GM12878 (cell line): Measurements from ENCODE around the gene SOX18. TPM values are rescaled to one million over a fixed set of nuclear protein-coding genes. Genes with fewer than 3 reads are reported as not detected.

ENCODE experiments used
- ATAC-seq: fragments of 200-7000 bp; cut with Tn5 transposase; 3 replicates; pipeline ENCODE4 v1.9.1; 2020; ENCODE audit warnings: mild to moderate bottlenecking, moderate library complexity
- BruUV-seq: library from RNA; stranded (reverse); fragments of 400-500 nt; replicated peaks from 2 replicates; lab custom pipeline; 2021; lab: Mats Ljungman, UMichigan
- CTCF ChIA-PET: fragments of 300-600 bp; sonication (Branson Sonifier 250); formaldehyde crosslinking; extraction: SDS; loops from one replicate; lab custom pipeline; 2021; ENCODE audit warnings: inconsistent platforms; lab: Yijun Ruan, JAX
- POLR2A ChIA-PET: fragments of 350-600 bp; formaldehyde crosslinking; extraction: SDS; loops from one replicate; lab custom pipeline; 2021; ENCODE audit warnings: inconsistent platforms; lab: Charles Lee
- RAD21 ChIA-PET: fragments of 300-600 bp; sonication (Branson Sonifier 250); formaldehyde crosslinking; loops from one replicate; lab custom pipeline; 2023; ENCODE audit warnings: antibody characterized with exemption; ENCODE audit not compliant: unreplicated experiment; lab: Charles Lee
- SMC1A ChIA-PET: fragments of 300-600 bp; sonication (Branson Sonifier 250); formaldehyde crosslinking; loops from one replicate; lab custom pipeline; 2023; ENCODE audit not compliant: unreplicated experiment, uncharacterized antibody; lab: Charles Lee
- DNase-seq: peaks from one replicate; pipeline ENCODE4 v3.0.0-alpha.2; 2011; ENCODE audit warnings: low read depth, low spot score
- FAIRE-seq: peaks from 3 replicates; lab custom pipeline; 2011; peaks lifted over from hg19 to GRCh38; lab: Jason Lieb, UNC
- H2AFZ ChIP-seq: 2 replicates; pipeline ENCODE4 v1.6.0; 2011; ENCODE audit warnings: low read depth, low read length, control low read depth; ENCODE audit not compliant: control insufficient read depth
- H3K27ac ChIP-seq: 2 replicates; pipeline ENCODE4 v1.5.1; 2011; ENCODE audit warnings: control low read depth; ENCODE audit not compliant: control insufficient read depth, insufficient read depth
- H3K27me3 ChIP-seq, 2 experiments: replicated peaks in 1 of 2; 2 replicates each; pipeline versions ENCODE4 v1.6.0 to v1.6.1; 2011; ENCODE audit warnings: low read length in 1 of 2; ENCODE audit not compliant: control insufficient read depth in 2 of 2, insufficient read depth in 2 of 2
- H3K36me3 ChIP-seq, 2 experiments: 2 replicates each; pipeline ENCODE4 v1.5.1; 2011; ENCODE audit warnings: low read length in 1 of 2; ENCODE audit not compliant: control insufficient read depth in 2 of 2, insufficient read depth in 2 of 2
- H3K4me1 ChIP-seq: 2 replicates; pipeline ENCODE4 v1.6.1; 2011; ENCODE audit warnings: mild to moderate bottlenecking, low read length, moderate library complexity, mixed read lengths; ENCODE audit not compliant: control insufficient read depth, insufficient read depth
- H3K4me2 ChIP-seq: 2 replicates; pipeline ENCODE4 v1.6.0; 2011; ENCODE audit warnings: control low read depth; ENCODE audit not compliant: control insufficient read depth, insufficient read depth
- H3K4me3 ChIP-seq: fragments of 200-600 bp; sonication (generic); 2 replicates; pipeline ENCODE4 v1.5.1; 2016
- H3K79me2 ChIP-seq: 2 replicates; pipeline ENCODE4 v1.6.0; 2011; ENCODE audit warnings: low read length; ENCODE audit not compliant: control insufficient read depth, insufficient read depth
- H3K9ac ChIP-seq: 2 replicates; pipeline ENCODE4 v1.8.0; 2011; ENCODE audit warnings: low read length, control low read depth, mixed read lengths; ENCODE audit not compliant: control insufficient read depth, insufficient read depth
- H3K9me3 ChIP-seq: replicated peaks from 3 replicates; pipeline ENCODE4 v1.5.1; 2011; ENCODE audit warnings: mild to moderate bottlenecking, low read length; ENCODE audit not compliant: control insufficient read depth, insufficient read depth
- H4K20me1 ChIP-seq: 2 replicates; pipeline ENCODE4 v1.6.0; 2011; ENCODE audit not compliant: control insufficient read depth, insufficient read depth
- BHLHE40 ChIP-seq, 2 experiments: fragments of 450-650 bp in 1 of 2; IDR thresholded peaks; 2 replicates each; pipeline ENCODE4 v1.6.1; 2011 to 2017; ENCODE audit warnings: low read depth in 2 of 2, borderline replicate concordance in 1 of 2, improper control_type of control experiment in 1 of 2, low read length in 1 of 2, mild to moderate bottlenecking in 1 of 2
- HDGF ChIP-seq: fragments of 450-650 bp; IDR thresholded peaks from 2 replicates; pipeline ENCODE4 v1.6.1; 2016; ENCODE audit warnings: antibody characterized with exemption
- IKZF2 ChIP-seq, 2 experiments: fragments of 450-650 bp; IDR thresholded peaks; 2 replicates each; pipeline ENCODE4 v1.6.1; 2017; ENCODE audit warnings: mild to moderate bottlenecking in 2 of 2, moderate library complexity in 2 of 2
- POLR2A ChIP-seq: IDR thresholded peaks from 2 replicates; pipeline ENCODE4 v1.6.1; 2011; ENCODE audit warnings: low read depth, mild to moderate bottlenecking, low read length
- WRNIP1 ChIP-seq: IDR thresholded peaks from 2 replicates; pipeline ENCODE4 v1.6.1; 2011; ENCODE audit warnings: low read depth, low read length, improper control_type of control experiment, borderline replicate concordance
- WGBS: methylation state at CpG from one replicate; pipeline ENCODE4 v1.1.6; 2016; ENCODE audit warnings: low lambda C conversion rate; ENCODE audit not compliant: insufficient replicate concordance, insufficient coverage; ENCODE audit errors: missing lambda C conversion rate; 5-methylcytosine and 5-hydroxymethylcytosine counted together
- in situ Hi-C: fragments of 300-500 bp; cut with MboI; formaldehyde crosslinking; loops from 9 replicates; pipeline ENCODE4 v1.14.3; 2018; ENCODE audit warnings: mixed read lengths
- intact Hi-C: fragments of 100-400 bp; cut with micrococcal nuclease; formaldehyde crosslinking; loops from one replicate; pipeline ENCODE4 v1.14.2; 2022; ENCODE audit not compliant: unreplicated experiment
- polyA plus RNA-seq, 11 experiments: library from polyadenylated mRNA; depleted of rRNA in 4 of 11; unstranded in 6 of 11; stranded (reverse) in 5 of 11; fragments of >200 nt; fragmentation: Nextera tagmentation in 4 of 11; fragmentation: Illumina TruSeq in 1 of 11; extraction: Ambion mirVana in 4 of 11; extraction: Trizol in 1 of 11; gene quantifications; 1 replicate in 1 of 11; 2 replicates in 10 of 11; pipeline versions ENCODE4 v1.2.1 to v1.2.3, GENCODE V29; 2011 to 2016; ENCODE audit warnings: inconsistent platforms in 2 of 11, missing spikeins in 2 of 11, low read depth in 1 of 11
- total RNA-seq, 4 experiments: library from RNA; depleted of rRNA in 3 of 4; stranded (reverse); fragments of >200 nt in 3 of 4; fragmentation: Illumina TruSeq in 1 of 4; extraction: Trizol in 1 of 4; gene quantifications; 2 replicates each; pipeline versions ENCODE4 v1.2.1 to v1.2.3, GENCODE V29; 2013 to 2021
- TF ChIP-seq, protein P1 (sequence below): IDR thresholded peaks from 2 replicates; pipeline ENCODE4 v1.6.1; 2011; ENCODE audit warnings: borderline replicate concordance, low read depth, mild to moderate bottlenecking, moderate library complexity, low read length; ENCODE audit not compliant: insufficient read depth, poor library complexity, severe bottlenecking
- TF ChIP-seq, protein P2 (sequence below): fragments of 450-650 bp; IDR thresholded peaks from 2 replicates; pipeline ENCODE4 v1.6.1; 2016; ENCODE audit warnings: mild to moderate bottlenecking, moderate library complexity, borderline replicate concordance
- TF ChIP-seq, protein P3 (sequence below): IDR thresholded peaks from 2 replicates; pipeline ENCODE4 v1.6.1; 2012; ENCODE audit warnings: low read length, inconsistent platforms
- TF ChIP-seq, protein P4 (sequence below): IDR thresholded peaks from 2 replicates; pipeline ENCODE4 v1.6.1; 2011; ENCODE audit warnings: low read depth, mild to moderate bottlenecking, low read length, moderate library complexity, borderline replicate concordance; ENCODE audit errors: extremely low read depth

Gene SOX18
- total and polyA plus RNA-seq, 10 of the 15 experiments (the other 5 are each of a cell fraction or from before 2014, with no cell fraction given), result 0.05 to 5.6 (median 0.28) TPM; not detected in 3

DNA sequence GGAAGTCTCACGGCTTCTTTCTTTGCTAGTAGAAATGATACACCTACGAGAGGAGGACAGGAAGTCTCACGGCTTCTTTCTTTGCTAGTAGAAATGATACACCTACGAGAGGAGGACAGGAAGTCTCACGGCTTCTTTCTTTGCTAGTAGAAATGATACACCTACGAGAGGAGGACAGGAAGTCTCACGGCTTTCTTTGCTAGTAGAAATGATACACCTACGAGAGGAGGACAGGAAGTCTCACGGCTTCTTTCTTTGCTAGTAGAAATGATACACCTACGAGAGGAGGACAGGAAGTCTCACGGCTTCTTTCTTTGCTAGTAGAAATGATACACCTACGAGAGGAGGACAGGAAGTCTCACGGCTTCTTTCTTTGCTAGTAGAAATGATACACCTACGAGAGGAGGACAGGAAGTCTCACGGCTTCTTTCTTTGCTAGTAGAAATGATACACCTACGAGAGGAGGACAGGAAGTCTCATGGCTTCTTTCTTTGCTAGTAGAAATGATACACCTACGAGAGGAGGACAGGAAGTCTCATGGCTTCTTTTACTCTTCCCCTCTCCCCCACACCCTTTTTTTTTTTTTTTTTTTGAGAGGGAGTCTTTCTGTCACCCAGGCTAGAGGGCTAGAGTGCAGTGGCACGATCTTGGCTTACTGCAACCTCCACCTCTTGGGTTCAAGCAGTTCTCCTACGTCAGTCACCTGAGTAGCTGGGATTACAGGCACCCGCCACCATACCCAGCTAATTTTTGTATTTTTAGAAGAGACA lies 36.9 kb downstream of the SOX18 start (continued):
- TF ChIP-seq, protein P1, sequence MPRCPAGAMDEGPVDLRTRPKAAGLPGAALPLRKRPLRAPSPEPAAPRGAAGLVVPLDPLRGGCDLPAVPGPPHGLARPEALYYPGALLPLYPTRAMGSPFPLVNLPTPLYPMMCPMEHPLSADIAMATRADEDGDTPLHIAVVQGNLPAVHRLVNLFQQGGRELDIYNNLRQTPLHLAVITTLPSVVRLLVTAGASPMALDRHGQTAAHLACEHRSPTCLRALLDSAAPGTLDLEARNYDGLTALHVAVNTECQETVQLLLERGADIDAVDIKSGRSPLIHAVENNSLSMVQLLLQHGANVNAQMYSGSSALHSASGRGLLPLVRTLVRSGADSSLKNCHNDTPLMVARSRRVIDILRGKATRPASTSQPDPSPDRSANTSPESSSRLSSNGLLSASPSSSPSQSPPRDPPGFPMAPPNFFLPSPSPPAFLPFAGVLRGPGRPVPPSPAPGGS, result peak; percentile 10
- TF ChIP-seq, protein P2, sequence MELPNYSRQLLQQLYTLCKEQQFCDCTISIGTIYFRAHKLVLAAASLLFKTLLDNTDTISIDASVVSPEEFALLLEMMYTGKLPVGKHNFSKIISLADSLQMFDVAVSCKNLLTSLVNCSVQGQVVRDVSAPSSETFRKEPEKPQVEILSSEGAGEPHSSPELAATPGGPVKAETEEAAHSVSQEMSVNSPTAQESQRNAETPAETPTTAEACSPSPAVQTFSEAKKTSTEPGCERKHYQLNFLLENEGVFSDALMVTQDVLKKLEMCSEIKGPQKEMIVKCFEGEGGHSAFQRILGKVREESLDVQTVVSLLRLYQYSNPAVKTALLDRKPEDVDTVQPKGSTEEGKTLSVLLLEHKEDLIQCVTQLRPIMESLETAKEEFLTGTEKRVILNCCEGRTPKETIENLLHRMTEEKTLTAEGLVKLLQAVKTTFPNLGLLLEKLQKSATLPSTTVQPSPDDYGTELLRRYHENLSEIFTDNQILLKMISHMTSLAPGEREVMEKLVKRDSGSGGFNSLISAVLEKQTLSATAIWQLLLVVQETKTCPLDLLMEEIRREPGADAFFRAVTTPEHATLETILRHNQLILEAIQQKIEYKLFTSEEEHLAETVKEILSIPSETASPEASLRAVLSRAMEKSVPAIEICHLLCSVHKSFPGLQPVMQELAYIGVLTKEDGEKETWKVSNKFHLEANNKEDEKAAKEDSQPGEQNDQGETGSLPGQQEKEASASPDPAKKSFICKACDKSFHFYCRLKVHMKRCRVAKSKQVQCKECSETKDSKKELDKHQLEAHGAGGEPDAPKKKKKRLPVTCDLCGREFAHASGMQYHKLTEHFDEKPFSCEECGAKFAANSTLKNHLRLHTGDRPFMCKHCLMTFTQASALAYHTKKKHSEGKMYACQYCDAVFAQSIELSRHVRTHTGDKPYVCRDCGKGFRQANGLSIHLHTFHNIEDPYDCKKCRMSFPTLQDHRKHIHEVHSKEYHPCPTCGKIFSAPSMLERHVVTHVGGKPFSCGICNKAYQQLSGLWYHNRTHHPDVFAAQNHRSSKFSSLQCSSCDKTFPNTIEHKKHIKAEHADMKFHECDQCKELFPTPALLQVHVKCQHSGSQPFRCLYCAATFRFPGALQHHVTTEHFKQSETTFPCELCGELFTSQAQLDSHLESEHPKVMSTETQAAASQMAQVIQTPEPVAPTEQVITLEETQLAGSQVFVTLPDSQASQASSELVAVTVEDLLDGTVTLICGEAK, result peak; percentile 22; the same call in 1 of the 2 replicates
- TF ChIP-seq, all 136 proteins: peak for 7; not testable (repeated sequence) for 129

DNA sequence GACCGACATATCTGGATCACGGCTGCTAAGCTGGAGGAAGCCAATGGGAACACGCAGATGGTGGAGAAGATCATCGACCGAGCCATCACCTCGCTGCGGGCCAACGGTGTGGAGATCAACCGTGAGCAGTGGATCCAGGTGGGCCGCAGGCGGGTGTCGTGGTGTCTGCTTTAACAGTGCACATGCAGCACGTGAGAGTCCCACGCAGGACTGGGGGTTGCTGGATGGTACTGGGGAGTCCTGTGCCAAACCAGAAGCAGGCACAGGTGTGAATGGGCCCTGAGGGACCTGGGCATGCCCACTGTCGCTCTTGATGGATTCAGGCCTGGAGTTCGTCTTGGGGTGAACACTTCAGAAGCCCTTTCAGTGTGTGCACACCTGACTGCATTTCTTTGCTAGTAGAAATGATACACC lies 38.1 kb downstream of the SOX18 start:
- H3K9me3 ChIP-seq, result peaks cover 53% of the 10 kb centered on the region
- ChIA-PET CTCF (no interaction called here), SMC1A (interaction anchor here (1.0 to 1.6 kb wide), 3 partner anchors 25 to 46 kb away, joined by 3 to 15 read pairs (median 9); partner anchors contain the start of genes C20orf204, PRPF6 and SAMD10), RAD21 (no interaction called here), POLR2A (no interaction called here)
- H3K9ac ChIP-seq, result peak overlapping the region; percentile 36
- ATAC-seq (peak; percentile 25), DNase-seq (no peak), FAIRE-seq (no peak)
- no peak overlapping the region for H2AFZ ChIP-seq
- H3K79me2 ChIP-seq, result peaks cover 9% of the 10 kb centered on the region
- peaks cover 38 to 59% of the 10 kb centered on the region in 2 experiments for H3K36me3 ChIP-seq
- no peak overlapping the region for H3K4me3 ChIP-seq
- H3K27me3 ChIP-seq, result no peaks in the 10 kb centered on the region
- no peaks in the 10 kb centered on the region for H4K20me1 ChIP-seq
- H3K4me2 ChIP-seq, result no peak overlapping the region
- BruUV-seq, result TSS peak; percentile 90
- WGBS, result 85% methylated on average over 16 of the region's 16 CpGs
- in situ Hi-C loops (no loop called here), intact Hi-C loops (loop anchor here (1.0 kb wide), 1 partner anchor 30 kb away; the partner anchor contains the start of gene PRPF6)
- peaks cover 27% of the 10 kb centered on the region for H3K4me1 ChIP-seq
- H3K27ac ChIP-seq, result peak overlapping the region; percentile 94
- TF ChIP-seq HDGF, result 0 out of 2 replicates have a peak, but pooled peaks have one; percentile 10
- TF ChIP-seq, protein P3, sequence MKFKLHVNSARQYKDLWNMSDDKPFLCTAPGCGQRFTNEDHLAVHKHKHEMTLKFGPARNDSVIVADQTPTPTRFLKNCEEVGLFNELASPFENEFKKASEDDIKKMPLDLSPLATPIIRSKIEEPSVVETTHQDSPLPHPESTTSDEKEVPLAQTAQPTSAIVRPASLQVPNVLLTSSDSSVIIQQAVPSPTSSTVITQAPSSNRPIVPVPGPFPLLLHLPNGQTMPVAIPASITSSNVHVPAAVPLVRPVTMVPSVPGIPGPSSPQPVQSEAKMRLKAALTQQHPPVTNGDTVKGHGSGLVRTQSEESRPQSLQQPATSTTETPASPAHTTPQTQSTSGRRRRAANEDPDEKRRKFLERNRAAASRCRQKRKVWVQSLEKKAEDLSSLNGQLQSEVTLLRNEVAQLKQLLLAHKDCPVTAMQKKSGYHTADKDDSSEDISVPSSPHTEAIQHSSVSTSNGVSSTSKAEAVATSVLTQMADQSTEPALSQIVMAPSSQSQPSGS, result peak; percentile 10; the same call in 1 of the 2 replicates
- TF ChIP-seq WRNIP1, result no peak
- TF ChIP-seq IKZF2 (IDR thresholded peaks at IDR 0.05), result no peak
- TF ChIP-seq BHLHE40 (IDR thresholded peaks at IDR 0.05; ENCODE audit: borderline replicate concordance in 1 of 2, low read depth in 2 of 2, low read length in 1 of 2), result peak in 1 of 2 experiments; percentile 5; a peak in 2 of 4 replicates
- 0 out of 2 replicates have a peak, but pooled peaks have one; percentile 25 for TF ChIP-seq POLR2A
- TF ChIP-seq, protein P4, sequence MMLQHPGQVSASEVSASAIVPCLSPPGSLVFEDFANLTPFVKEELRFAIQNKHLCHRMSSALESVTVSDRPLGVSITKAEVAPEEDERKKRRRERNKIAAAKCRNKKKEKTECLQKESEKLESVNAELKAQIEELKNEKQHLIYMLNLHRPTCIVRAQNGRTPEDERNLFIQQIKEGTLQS, result no peak
